Heart right ventricle (tissue), 16 donors: ENCODE data around the gene SPATC1L. TPM values are rescaled to one million over a fixed set of nuclear protein-coding genes. Genes with fewer than 3 reads are reported as not detected.

ENCODE experiments used
- ATAC-seq, 8 donors: fragments of 200-7000 bp; cut with Tn5 transposase; one replicate each; pipeline ENCODE4 v1.9.1; 2020; ENCODE audit warnings: mild to moderate bottlenecking in 8 of 8, moderate library complexity in 8 of 8, moderate number of reproducible peaks in 1 of 8
- DNase-seq, 2 donors: peaks; one replicate each; pipeline ENCODE4 v3.0.0-alpha.2; 2020
- H3K27ac ChIP-seq, 10 donors: fragments of 200-600 bp; sonication (generic) in 2 of 10; one replicate each; pipeline versions ENCODE4 v1.5.0 to v1.8.0; 2020 to 2022; ENCODE audit warnings: mild to moderate bottlenecking in 3 of 10
- H3K27me3 ChIP-seq, 7 donors: fragments of 200-600 bp; one replicate each; pipeline ENCODE4 v1.8.0; 2021 to 2022; ENCODE audit warnings: mild to moderate bottlenecking in 2 of 7
- H3K36me3 ChIP-seq, 9 donors: fragments of 200-600 bp; sonication (generic) in 1 of 9; one replicate each; pipeline versions ENCODE4 v1.5.0 to v1.8.0; 2020 to 2022; ENCODE audit warnings: mild to moderate bottlenecking in 2 of 9
- H3K4me1 ChIP-seq, 9 donors: fragments of 200-600 bp; sonication (generic) in 1 of 9; one replicate each; pipeline versions ENCODE4 v1.5.0 to v1.8.0; 2020 to 2022; ENCODE audit warnings: mild to moderate bottlenecking in 4 of 9
- H3K4me3 ChIP-seq, 10 donors: fragments of 200-600 bp; sonication (generic) in 2 of 10; one replicate each; pipeline versions ENCODE4 v1.5.0 to v1.8.0; 2020 to 2022; ENCODE audit warnings: mild to moderate bottlenecking in 7 of 10, moderate library complexity in 2 of 10
- H3K9me3 ChIP-seq, 11 donors: fragments of 200-600 bp in 10 of 11; sonication (generic) in 2 of 11; one replicate each; pipeline versions ENCODE4 v1.5.0 to v1.8.0; 2013 to 2022; ENCODE audit warnings: mild to moderate bottlenecking in 2 of 11, control low read depth in 1 of 11, moderate library complexity in 1 of 11
- CTCF ChIP-seq, 9 donors: fragments of 200-600 bp; sonication (generic) in 2 of 9; IDR thresholded peaks; one replicate each; pipeline versions ENCODE4 v1.5.0 to v1.8.0; 2021 to 2022; ENCODE audit warnings: antibody characterized with exemption in 9 of 9, mild to moderate bottlenecking in 5 of 9, moderate library complexity in 1 of 9
- WGBS, 2 donors: extraction: QIAGEN DNeasy Blood & Tissue Kit; methylation state at CpG; one replicate each; pipeline ENCODE4 v1.1.7; 2013; ENCODE audit warnings: inconsistent platforms in 1 of 2; 5-methylcytosine and 5-hydroxymethylcytosine counted together
- intact Hi-C, 10 donors: fragments of 100-400 bp; cut with DNase I; formaldehyde crosslinking; loops; one replicate each; pipeline versions ENCODE4 v1.11.1 to v1.14.2; 2022
- polyA plus RNA-seq, 2 donors: library from polyadenylated mRNA; stranded (reverse); fragments of 200-250 nt; gene quantifications; one replicate each; pipeline ENCODE4 v1.2.3, GENCODE V29; 2013
- total RNA-seq, 10 donors: library from RNA; stranded (reverse); fragmentation: NEBNext Ultra II Directional in 3 of 10; extraction: Animal tissue kit (Norgen Biotek cat#: 25700) in 3 of 10; gene quantifications; one replicate each; pipeline versions ENCODE4 v1.2.1 to v1.2.4, GENCODE V29; 2021 to 2023
- donor health status: Arrhythmogenic right ventricular cardiomyopathy.
- donor health status: ischemic (EF 13 %, LVEDD 7.1; RV severe dilation, severe dysfunction).
- donor health status: healthy with polysubstance abuse.
- donor health status: DM: no; HTN: yes; CAD: no.
- donor health status: DM: no; HTN: no; CAD: no.
- donor health status: ischemic (EF 25% LVEDD 6.9; RV normal size, moderate dysfunction).
- donor health status: ischemic (EF 25% LVEDD 5.7; RV mildly dilated, moderate dysfunction).
- donor health status: healthy.
- donor health status: DM: yes; HTN: yes; CAD: no.
- donor health status: Ischemic cardiomyopathy.
- donor health status: ischemic (EF 35%, LVEDD 5.7; RV mildly dilated, moderate dysfunction).
- donor health status: nonischemic (EF 11% LVEDD 7.7; RV severe dilation, severe dysfunction).
- donor health status: DM: yes; HTN: yes; CAD: no.
- donor health status: PGD.
- donor health status: ischemic (EF 29% LVEDD 5.4; RV normal size, mild dysfunction).
- donor health status: nonischemic (EF 23%, LVEDD 6.1; RV moderate dilation, normal function).

Gene SPATC1L
- total and polyA plus RNA-seq, 12 donors, result 4.7 to 14.6 (median 8.4) TPM

DNA sequence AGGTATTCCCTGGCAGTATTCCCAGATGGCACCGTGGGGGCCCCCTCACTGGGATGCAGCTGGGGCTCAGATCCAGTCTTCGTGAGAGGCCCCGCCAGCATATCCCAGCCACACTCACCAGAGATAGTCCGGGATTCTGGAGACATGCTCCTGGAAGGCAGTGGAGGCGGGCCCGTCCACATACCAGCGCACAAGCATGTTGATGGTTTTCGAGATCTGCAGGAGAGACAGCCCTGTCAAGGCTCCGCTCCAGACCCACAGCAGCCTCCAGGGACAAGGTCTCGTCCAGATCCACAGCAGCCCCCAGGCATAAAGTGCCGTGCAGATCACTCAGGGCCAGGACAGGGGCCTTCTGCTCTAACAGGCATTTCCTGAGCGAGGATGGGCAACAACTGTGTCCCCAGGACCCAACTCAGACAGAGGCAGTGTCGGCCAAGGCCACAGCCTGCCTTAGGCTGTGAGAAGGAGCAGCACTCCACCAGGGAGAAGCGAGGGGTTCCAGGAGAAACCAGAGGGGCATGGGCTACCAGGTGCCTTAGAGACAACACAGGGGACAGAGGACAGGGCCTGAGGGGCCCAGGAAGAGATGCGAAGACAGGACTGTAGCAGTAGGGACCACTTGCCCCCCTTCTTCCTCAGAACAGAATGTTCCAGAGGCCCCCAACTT, 29.5 kb upstream of the SPATC1L start:
- no peak for DNase-seq
- 75 to 85% methylated on average over 15 of the region's 15 CpGs for WGBS, 2 donors
- Histone ChIP-seq H3K36me3 (peaks cover 0 to 91% (median 22%) of the 10 kb centered on the region in 9 donors), H3K27ac (no peak overlapping the region), H3K4me1 (peaks cover 0 to 7% (median 0%) of the 10 kb centered on the region in 9 donors), H3K9me3 (no peaks in the 10 kb centered on the region), H3K4me3 (no peak overlapping the region), H3K27me3 (no peaks in the 10 kb centered on the region)
- no peak for ATAC-seq
- no peak for TF ChIP-seq CTCF (IDR thresholded peaks at IDR 0.05)
- intact Hi-C loops, result loop anchor here in 2 of 10 donors (10.0 kb wide), 1 partner anchor 59 kb away; the partner anchor contains the start of gene FTCD (in 2 of the 2)

DNA sequence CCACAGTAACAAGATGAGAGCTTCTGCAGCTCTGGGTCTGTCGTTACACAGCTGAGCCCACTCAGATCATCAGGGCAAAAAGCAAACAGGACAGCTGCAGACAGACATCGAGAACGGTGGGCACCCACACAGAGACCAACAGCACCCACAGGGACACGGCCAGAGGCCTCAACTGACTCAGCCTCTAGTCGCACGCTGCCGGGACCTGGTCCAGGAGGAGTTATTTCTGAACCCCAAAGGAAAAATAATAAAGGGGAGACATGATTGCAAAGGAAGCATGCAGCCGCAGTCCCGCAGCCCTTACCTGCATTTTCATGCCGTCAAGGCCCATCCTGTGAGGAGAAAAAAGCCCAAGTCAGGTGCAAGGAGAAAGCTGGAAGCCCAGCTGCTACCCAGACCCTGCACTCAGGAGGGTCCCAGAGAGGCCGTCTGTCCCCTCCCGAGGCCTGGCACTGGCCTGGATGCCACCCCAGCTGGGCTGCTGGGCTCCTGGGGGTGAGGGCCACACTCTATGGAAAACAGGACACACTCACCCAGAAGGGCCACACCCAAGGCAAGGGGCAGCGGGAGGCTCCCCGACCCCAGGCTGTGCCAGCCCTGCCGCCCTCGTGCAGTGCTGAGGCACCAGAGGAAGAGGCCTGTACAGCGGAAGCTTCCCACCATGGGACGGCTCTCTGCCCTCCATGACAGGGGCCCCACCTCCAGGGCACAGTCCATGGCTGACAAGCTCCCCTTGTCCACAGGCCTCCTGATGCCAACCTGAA, 28.6 kb upstream of the SPATC1L start:
- DNase-seq, result no peak

GRCh38 chr21:46211786-46212720, 27.8 kb upstream of the SPATC1L start:
- no peak overlapping the region for H3K27ac ChIP-seq
- DNase-seq, result no peak
- intact Hi-C loops, result loop anchor here in 2 of 10 donors (10.0 kb wide), 1 partner anchor 57 kb away; the partner anchor contains the start of gene FTCD (in 2 of the 2)
- peaks cover 0 to 98% (median 32%) of the 10 kb centered on the region in 9 donors for H3K36me3 ChIP-seq
- TF ChIP-seq CTCF (IDR thresholded peaks at IDR 0.05), result no peak
- ATAC-seq, result no peak
- no peak overlapping the region for H3K4me3 ChIP-seq
- no peaks in the 10 kb centered on the region for H3K27me3 ChIP-seq
- 89 to 96% methylated on average over 23 of the region's 23 CpGs for WGBS, 2 donors
- H3K9me3 ChIP-seq, result no peaks in the 10 kb centered on the region
- peaks cover 0 to 7% (median 0%) of the 10 kb centered on the region in 9 donors for H3K4me1 ChIP-seq

More for the DNA sequence above, 28.6 kb upstream of the SPATC1L start:
- peaks cover 0 to 7% (median 0%) of the 10 kb centered on the region in 9 donors for H3K4me1 ChIP-seq
- H3K4me3 ChIP-seq, result no peak overlapping the region
- no peak for ATAC-seq
- no peaks in the 10 kb centered on the region for H3K27me3 ChIP-seq
- intact Hi-C loops, result loop anchor here in 2 of 10 donors (10.0 kb wide), 1 partner anchor 58 kb away; the partner anchor contains the start of gene FTCD (in 2 of the 2)
- H3K9me3 ChIP-seq, result no peaks in the 10 kb centered on the region
- H3K36me3 ChIP-seq, result peaks cover 0 to 96% (median 24%) of the 10 kb centered on the region in 9 donors
- no peak for TF ChIP-seq CTCF (IDR thresholded peaks at IDR 0.05)
- H3K27ac ChIP-seq, result no peak overlapping the region
- 93 to 95% methylated on average over 18 of the region's 18 CpGs for WGBS, 2 donors
